Aorta (tissue), 5 donors: ENCODE results near the gene CDH2. TPM values are rescaled to one million over a fixed set of nuclear protein-coding genes. Genes with fewer than 3 reads are reported as not detected.
A peak's percentile ranks its signal among the peaks of the same experiment; 100 is the strongest.

ENCODE experiments used
- ATAC-seq: fragments of 200-7000 bp; cut with Tn5 transposase; one replicate; pipeline ENCODE4 v1.9.1; 2022; ENCODE audit warnings: moderate library complexity; ENCODE audit not compliant: low FRiP score
- DNase-seq, 2 donors: peaks; one replicate each; pipeline ENCODE4 v3.0.0-alpha.2; 2020
- H3K27ac ChIP-seq, 2 donors: one replicate each; pipeline ENCODE4 v1.5.1; 2013; ENCODE audit warnings: low read length in 2 of 2, mild to moderate bottlenecking in 2 of 2, moderate library complexity in 2 of 2, control low read depth in 1 of 2, inconsistent platforms in 1 of 2, low read depth in 1 of 2
- H3K27me3 ChIP-seq, 2 donors: one replicate each; pipeline ENCODE4 v1.6.1; 2013; ENCODE audit warnings: control low read depth in 1 of 2, low read length in 1 of 2, mild to moderate bottlenecking in 1 of 2, moderate library complexity in 1 of 2; ENCODE audit not compliant: insufficient read depth in 2 of 2, control insufficient read depth in 1 of 2
- H3K36me3 ChIP-seq, 2 donors: one replicate each; pipeline ENCODE4 v1.6.1; 2013; ENCODE audit warnings: control low read depth in 1 of 2, low read length in 1 of 2, mild to moderate bottlenecking in 1 of 2; ENCODE audit not compliant: insufficient read depth in 2 of 2, control insufficient read depth in 1 of 2
- H3K4me1 ChIP-seq, 2 donors: one replicate each; pipeline ENCODE4 v1.6.1; 2013; ENCODE audit warnings: low read length in 2 of 2, control low read depth in 1 of 2, mild to moderate bottlenecking in 1 of 2, moderate library complexity in 1 of 2; ENCODE audit not compliant: insufficient read depth in 2 of 2, control insufficient read depth in 1 of 2
- H3K4me3 ChIP-seq, 2 donors: one replicate each; pipeline ENCODE4 v1.5.1; 2013; ENCODE audit warnings: low read length in 2 of 2, control low read depth in 1 of 2, mild to moderate bottlenecking in 1 of 2
- H3K9me3 ChIP-seq: one replicate; pipeline ENCODE4 v1.6.1; 2013; ENCODE audit warnings: mild to moderate bottlenecking, low read length; ENCODE audit not compliant: control insufficient read depth
- WGBS, 2 donors: extraction: QIAGEN DNeasy Blood & Tissue Kit; methylation state at CpG; one replicate each; pipeline ENCODE4 v1.1.7; 2013; 5-methylcytosine and 5-hydroxymethylcytosine counted together
- intact Hi-C, 2 donors: fragments of 100-400 bp; cut with DNase I; formaldehyde crosslinking; loops; one replicate each; pipeline versions ENCODE4 v1.14.2 to v1.15.0; 2022
- polyA plus RNA-seq, 2 donors: library from polyadenylated mRNA; stranded (reverse); fragments of 200-250 nt; gene quantifications; one replicate each; pipeline ENCODE4 v1.2.3, GENCODE V29; 2013
- total RNA-seq, 2 donors: library from RNA; stranded (reverse); fragmentation: NEBNext Ultra II Directional; extraction: Animal tissue kit (Norgen Biotek cat#: 25700); gene quantifications; one replicate each; pipeline ENCODE4 v1.2.1, GENCODE V29; 2021
- donor health status: healthy with polysubstance abuse.
- donor health status: Bipolar disorder and iron deficiency.
- donor health status: DM: no; HTN: no; CAD: no.
- donor health status: DM: no; HTN: no; CAD: no.
- donor health status: DM: yes; HTN: yes; CAD: no.

Gene CDH2
- total and polyA plus RNA-seq, 4 donors = 6.9 to 13.9 (median 11.4) TPM

DNA sequence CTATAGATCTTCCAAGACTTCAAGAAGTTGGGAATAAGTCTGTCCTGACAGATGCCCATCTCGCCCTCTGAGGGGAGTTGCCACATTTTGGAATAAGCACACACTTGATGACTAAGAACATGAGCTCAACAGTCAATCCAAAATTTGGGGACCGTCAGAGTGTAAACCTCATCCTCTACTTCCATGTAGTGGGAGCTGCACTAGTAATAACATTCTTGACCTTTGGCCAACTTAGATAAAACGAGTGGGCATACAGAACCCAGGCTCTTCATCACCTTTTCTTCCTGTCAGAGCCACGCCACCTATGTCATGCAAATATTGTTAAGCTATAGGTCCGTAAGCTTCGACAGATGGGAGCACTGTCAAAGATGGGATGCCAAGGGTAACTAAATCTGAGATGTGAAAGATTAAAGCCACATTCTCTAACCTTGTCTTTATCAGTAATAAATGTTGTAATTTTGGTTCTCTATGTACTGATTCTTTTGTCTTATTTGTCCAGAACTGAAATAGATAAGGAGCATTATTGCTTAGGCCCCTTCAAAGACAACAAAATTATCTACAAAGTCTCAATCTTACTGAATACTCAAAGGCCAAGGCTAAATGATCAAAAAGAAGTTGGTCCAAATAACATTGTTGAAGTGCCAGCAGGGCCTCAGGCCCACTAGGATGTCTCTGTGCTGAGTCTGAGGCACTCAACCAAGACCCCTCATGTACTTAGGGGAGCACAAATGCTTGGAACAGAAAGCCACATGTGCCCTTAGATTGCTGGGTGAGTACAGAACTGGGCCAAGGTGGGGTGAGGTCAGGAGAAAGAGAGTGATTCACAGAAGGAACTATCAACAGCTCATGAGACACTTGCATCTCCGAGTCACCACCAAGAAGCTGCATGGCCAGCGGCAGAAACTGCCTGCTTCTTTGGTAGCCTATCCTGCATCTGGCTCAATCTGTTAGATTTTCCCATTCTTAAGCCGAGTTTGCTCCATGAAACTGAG, 15.0 kb downstream of the CDH2 start:
- no peaks in the 10 kb centered on the region for H3K9me3 ChIP-seq
- intact Hi-C loops = no loop called here
- 85% methylated on average over 9 of the region's 9 CpGs for WGBS, 2 donors
- H3K27ac ChIP-seq = no peak overlapping the region
- no peaks in the 10 kb centered on the region for H3K27me3 ChIP-seq
- H3K4me3 ChIP-seq = no peak overlapping the region
- H3K36me3 ChIP-seq = no peaks in the 10 kb centered on the region
- DNase-seq = no peak
- peaks cover 2 to 6% of the 10 kb centered on the region in 2 donors for H3K4me1 ChIP-seq
- no peak for ATAC-seq

DNA sequence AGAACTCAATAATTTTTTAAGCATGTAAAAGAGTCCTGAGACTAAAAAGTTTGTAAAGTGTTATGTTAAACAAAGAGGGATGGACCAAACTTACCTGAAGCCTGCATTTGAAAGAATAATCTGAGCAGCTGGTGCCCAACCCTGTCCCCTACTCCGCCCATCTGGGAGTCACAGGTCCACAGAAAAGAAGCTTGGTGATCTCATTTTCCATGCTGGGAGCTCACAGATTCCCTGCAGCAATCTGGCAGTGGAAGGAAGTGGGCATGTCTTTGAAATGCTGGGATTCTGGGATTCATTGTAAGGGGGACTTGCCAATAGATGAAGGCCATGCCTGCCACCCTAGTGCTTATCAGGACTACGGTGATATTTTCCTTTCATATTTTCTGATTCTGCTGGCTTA, 17.9 kb downstream of the CDH2 start:
- H3K36me3 ChIP-seq = no peaks in the 10 kb centered on the region
- H3K27me3 ChIP-seq = no peaks in the 10 kb centered on the region
- peaks cover 4 to 6% of the 10 kb centered on the region in 2 donors for H3K4me1 ChIP-seq
- no peaks in the 10 kb centered on the region for H3K9me3 ChIP-seq
- no peak overlapping the region for H3K4me3 ChIP-seq
- WGBS, 2 donors = 58 to 61% methylated on average over 2 of the region's 2 CpGs
- no peak overlapping the region for H3K27ac ChIP-seq
- DNase-seq (no peak), ATAC-seq (no peak)
- intact Hi-C loops = no loop called here

DNA sequence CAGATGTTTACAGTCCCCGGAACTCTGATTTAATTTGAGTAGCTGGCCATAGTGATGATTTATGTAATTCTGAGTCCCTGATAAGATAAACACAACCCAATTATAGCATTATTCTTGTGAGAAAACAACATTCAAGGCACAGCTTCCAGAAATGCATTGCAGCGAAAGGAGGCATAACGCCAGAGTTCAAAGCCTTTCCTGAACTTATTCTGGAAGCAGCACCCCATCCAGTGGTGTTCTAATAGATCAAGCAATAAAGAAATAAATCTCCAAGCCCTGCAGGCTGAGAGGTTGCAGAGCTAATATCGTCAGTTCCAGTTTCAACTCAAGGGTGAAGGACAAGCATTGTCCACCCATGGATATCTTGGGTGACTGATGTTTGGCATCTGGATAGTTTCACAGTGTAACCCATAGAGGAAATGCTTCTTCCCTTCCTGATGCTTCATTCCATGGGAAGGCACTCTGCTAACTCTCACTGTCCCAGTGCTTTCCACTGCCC, 18.8 kb downstream of the CDH2 start:
- Histone ChIP-seq H3K9me3 (no peaks in the 10 kb centered on the region), H3K4me3 (no peak overlapping the region), H3K27me3 (no peaks in the 10 kb centered on the region), H3K27ac (no peak overlapping the region), H3K4me1 (peaks cover 4 to 6% of the 10 kb centered on the region in 2 donors), H3K36me3 (no peaks in the 10 kb centered on the region)
- intact Hi-C loops = no loop called here
- 6 to 10% methylated on average over 4 of the region's 4 CpGs for WGBS, 2 donors
- no peak for DNase-seq
- no peak for ATAC-seq

DNA sequence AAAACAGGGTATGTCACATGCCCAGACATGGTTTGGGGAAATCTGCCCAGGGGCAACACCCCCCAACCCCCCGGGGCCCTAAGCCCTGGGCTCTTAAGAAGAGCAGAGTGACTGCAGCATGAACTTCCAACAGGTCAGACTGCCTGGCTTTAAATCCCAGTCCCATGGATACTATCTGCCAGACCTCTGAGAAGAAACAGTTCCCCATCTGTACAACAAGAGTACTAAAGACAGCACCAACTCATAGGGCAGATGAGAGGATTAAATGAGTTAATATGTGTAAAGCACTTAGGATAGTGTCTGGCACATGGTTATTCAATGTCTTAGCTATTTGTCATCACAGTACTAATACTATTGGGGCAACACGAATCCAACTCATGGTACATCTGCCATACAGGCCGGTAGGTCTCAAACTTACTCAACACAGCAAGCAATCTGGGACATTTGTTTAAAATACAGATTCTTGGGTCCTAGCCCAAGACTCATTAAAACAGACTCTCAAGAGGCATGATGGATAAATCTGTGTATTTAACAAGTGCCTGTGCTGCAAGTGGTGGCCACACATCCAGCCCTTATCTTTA, 23.4 kb downstream of the CDH2 start:
- WGBS, 2 donors = 83 to 87% methylated on average over 3 of the region's 3 CpGs
- no peak overlapping the region for H3K4me3 ChIP-seq
- DNase-seq = no peak
- ATAC-seq = no peak
- H3K27me3 ChIP-seq = no peaks in the 10 kb centered on the region
- peaks cover 6 to 7% of the 10 kb centered on the region in 2 donors for H3K4me1 ChIP-seq
- no peaks in the 10 kb centered on the region for H3K9me3 ChIP-seq
- peak overlapping the region in 1 of 2 donors; percentile 51 for H3K27ac ChIP-seq
- H3K36me3 ChIP-seq = no peaks in the 10 kb centered on the region
- intact Hi-C loops = no loop called here

DNA sequence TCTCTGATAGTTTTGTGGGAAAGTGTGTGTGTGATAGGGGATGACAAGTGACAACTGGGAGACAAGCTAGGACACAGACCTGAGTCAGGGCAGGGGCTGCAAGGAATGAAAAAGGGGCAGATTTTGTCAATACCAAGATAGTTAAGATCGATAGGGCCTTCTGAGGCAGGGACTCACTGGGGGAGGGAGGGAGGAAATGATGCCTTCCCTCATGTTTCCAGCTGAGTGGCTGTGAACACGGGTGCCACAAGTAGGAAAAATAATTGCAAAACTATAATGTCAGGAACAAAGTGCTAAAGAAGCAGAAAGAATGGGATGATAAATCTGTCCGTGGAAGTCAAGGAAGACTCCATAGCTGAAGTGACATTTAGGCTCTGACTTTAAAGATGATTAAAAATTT, 24.2 kb downstream of the CDH2 start:
- Histone ChIP-seq H3K4me1 (peaks cover 0 to 5% of the 10 kb centered on the region in 2 donors), H3K36me3 (no peaks in the 10 kb centered on the region), H3K9me3 (no peaks in the 10 kb centered on the region), H3K27ac (peak overlapping the region in 1 of 2 donors; percentile 1), H3K4me3 (no peak overlapping the region), H3K27me3 (no peaks in the 10 kb centered on the region)
- intact Hi-C loops = no loop called here
- ATAC-seq (no peak), DNase-seq (no peak)
- 47 to 53% methylated on average over 3 of the region's 3 CpGs for WGBS, 2 donors

DNA sequence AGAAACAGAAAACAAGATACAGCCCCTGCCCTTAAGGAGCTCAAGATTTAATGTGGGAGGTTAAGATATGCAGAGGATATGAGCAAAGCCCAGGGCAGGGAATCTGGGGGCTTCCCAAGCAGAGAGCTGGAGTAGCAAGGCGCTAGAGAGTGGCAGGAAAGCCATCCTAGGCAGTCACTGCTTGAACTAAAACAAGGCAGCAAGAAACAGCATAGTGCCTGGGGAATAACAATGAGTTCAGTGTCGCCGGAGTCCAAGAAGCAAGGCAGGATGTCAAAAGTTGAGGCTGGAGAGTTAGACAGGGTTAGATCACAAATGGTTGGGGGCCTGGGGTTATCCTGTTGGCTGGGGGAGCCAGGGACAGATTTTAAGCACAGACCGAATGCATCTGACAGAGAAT, 24.6 kb downstream of the CDH2 start:
- intact Hi-C loops = no loop called here
- Histone ChIP-seq H3K4me1 (peaks cover 0 to 5% of the 10 kb centered on the region in 2 donors), H3K9me3 (no peaks in the 10 kb centered on the region), H3K4me3 (no peak overlapping the region), H3K27me3 (no peaks in the 10 kb centered on the region), H3K27ac (peak overlapping the region in 1 of 2 donors; percentile 1), H3K36me3 (no peaks in the 10 kb centered on the region)
- WGBS, 2 donors = 64 to 70% methylated on average over 4 of the region's 4 CpGs
- no peak for ATAC-seq
- no peak for DNase-seq

DNA sequence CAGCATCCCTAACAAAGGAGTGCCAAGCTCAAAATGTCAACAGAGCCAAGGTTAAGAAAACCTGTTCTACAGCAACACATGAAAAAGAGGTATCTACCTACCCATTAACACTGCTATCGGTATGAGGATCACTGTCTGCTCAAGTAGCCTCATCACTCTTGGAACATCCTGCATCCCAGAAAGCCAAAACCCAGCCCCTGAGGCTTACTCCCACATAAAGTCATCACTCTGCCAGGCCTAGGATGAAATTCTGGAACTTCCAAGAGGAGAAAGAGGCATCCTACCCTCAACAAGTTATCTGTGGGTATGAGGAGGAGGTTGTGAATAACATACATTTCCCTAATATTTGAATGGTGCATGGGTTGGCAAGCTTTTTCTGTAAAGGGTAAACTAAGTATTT, 25.5 kb downstream of the CDH2 start:
- intact Hi-C loops = no loop called here
- DNase-seq (no peak), ATAC-seq (no peak)
- Histone ChIP-seq H3K4me1 (peaks cover 0 to 5% of the 10 kb centered on the region in 2 donors), H3K4me3 (no peak overlapping the region), H3K9me3 (no peaks in the 10 kb centered on the region), H3K27ac (no peak overlapping the region), H3K36me3 (no peaks in the 10 kb centered on the region), H3K27me3 (no peaks in the 10 kb centered on the region)
- WGBS, 2 donors = 94 to 100% methylated on average over 1 of the region's 1 CpG

DNA sequence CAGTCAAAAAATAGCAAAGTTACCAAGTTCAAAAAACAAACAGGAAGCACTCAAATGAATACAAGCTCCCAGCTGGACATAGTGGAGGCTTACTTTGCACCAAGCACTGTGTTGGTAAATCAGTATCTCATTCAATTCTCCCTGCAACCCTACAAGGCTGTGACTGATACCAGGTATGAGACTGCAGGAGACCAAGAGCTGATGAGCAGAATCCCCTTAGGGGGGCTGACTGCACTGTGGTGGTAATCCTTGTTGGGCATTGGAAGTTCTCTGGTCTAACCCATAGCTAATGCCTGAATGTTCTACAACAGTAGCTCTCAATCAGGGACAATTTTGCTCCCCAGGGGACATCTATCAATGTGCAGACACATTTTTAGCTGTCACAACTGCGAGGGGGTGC, 26.0 kb downstream of the CDH2 start:
- no peak for ATAC-seq

More for the DNA sequence above, 26.0 kb downstream of the CDH2 start:
- Histone ChIP-seq H3K27ac (no peak overlapping the region), H3K9me3 (no peaks in the 10 kb centered on the region), H3K27me3 (no peaks in the 10 kb centered on the region), H3K4me3 (no peak overlapping the region), H3K36me3 (no peaks in the 10 kb centered on the region), H3K4me1 (peaks cover 0 to 5% of the 10 kb centered on the region in 2 donors)
- DNase-seq = no peak
- intact Hi-C loops = no loop called here
- WGBS, 2 donors = 90 to 94% methylated on average over 1 of the region's 1 CpG
